Astrocyte of the cerebellum (primary cell): ENCODE results near the gene TPSG1.

Experiments used
- DNase-seq: peaks from one replicate; pipeline ENCODE4 v3.0.0-alpha.2; 2011; ENCODE audit warnings: low read depth
- H3K4me3 ChIP-seq: 2 replicates; pipeline ENCODE4 v1.5.1; 2011; ENCODE audit warnings: mild to moderate bottlenecking, low read depth, low read length, moderate library complexity
- CTCF ChIP-seq: IDR thresholded peaks from 2 replicates; pipeline ENCODE4 v1.5.1; 2012; ENCODE audit warnings: low read length, low read depth, moderate library complexity, mild to moderate bottlenecking; ENCODE audit errors: missing control alignments
- in situ Hi-C: cut with HindIII; loops from 2 replicates; pipeline ENCODE4 v1.10.0; 2017; ENCODE audit warnings: low sequenced_read_pairs

TPSG1 gene

DNA sequence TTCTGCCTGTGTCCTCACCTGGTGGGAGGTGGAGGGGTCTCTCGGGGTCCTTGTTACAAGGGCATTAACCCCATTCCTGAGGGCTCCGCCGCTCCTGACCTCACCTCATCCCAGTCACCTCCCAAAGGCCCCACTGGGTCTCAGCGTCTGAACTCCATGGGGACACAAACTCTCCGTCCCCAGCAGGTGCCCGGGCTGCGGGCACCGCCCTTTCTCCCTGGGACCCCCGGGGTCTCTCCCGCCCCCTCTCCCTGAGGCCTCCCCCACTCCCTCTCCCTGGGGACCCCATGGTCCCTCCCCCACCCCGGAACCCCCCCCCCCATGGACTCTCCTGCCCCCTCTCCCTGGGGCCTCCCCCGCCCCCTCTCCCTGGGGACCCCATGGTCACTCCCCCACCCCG, 47.3 kb downstream of the TPSG1 start:
- in situ Hi-C loops, result no loop called here
- TF ChIP-seq CTCF, result no peak
- no peak overlapping the region for H3K4me3 ChIP-seq
- no peak for DNase-seq

- DNase-seq, result no peak
- in situ Hi-C loops, result no loop called here
- TF ChIP-seq CTCF, result no peak
- no peak overlapping the region for H3K4me3 ChIP-seq
Observed at GRCh38 chr16:1177053-1177452, 48.0 kb downstream of the TPSG1 start.

GRCh38 chr16:1176280-1176897, 48.7 kb downstream of the TPSG1 start:
- in situ Hi-C loops, result no loop called here
- H3K4me3 ChIP-seq, result no peak overlapping the region
- DNase-seq, result no peak
- no peak for TF ChIP-seq CTCF

GRCh38 chr16:1175566-1176279, 49.3 kb downstream of the TPSG1 start:
- TF ChIP-seq CTCF, result no peak
- H3K4me3 ChIP-seq, result no peak overlapping the region
- in situ Hi-C loops, result no loop called here
- DNase-seq, result no peak

GRCh38 chr16:1174477-1175357, 50.4 kb downstream of the TPSG1 start:
- no peak for DNase-seq
- TF ChIP-seq CTCF, result no peak
- no peak overlapping the region for H3K4me3 ChIP-seq
- in situ Hi-C loops, result no loop called here

GRCh38 chr16:1173788-1174451, 51.1 kb downstream of the TPSG1 start:
- TF ChIP-seq CTCF, result no peak
- in situ Hi-C loops, result no loop called here

More at GRCh38 chr16:1173788-1174451, 51.1 kb downstream of the TPSG1 start:
- no peak for DNase-seq
- no peak overlapping the region for H3K4me3 ChIP-seq
